HepG2 (cell line): ENCODE measurements around the gene CTNNBIP1. TPM values are rescaled to one million over a fixed set of nuclear protein-coding genes. Genes with fewer than 3 reads are reported as not detected.

Experiments
- ASH2L ChIP-seq: fragments of 300-600, 200-600 bp; sonication (generic); IDR thresholded peaks from 2 replicates; pipeline ENCODE4 v1.7.0; 2017; ENCODE audit warnings: low read depth, mild to moderate bottlenecking, moderate library complexity, mixed read lengths, low read length; ENCODE audit not compliant: insufficient read length
- BRCA1 ChIP-seq: sonication (generic); formaldehyde crosslinking; IDR thresholded peaks from 2 replicates; pipeline ENCODE4 v1.4.0; 2020; ENCODE audit warnings: missing genetic modification reagents
- CREB1 ChIP-seq, 2 experiments: fragments of 450-650 bp in 1 of 2; IDR thresholded peaks; 2 replicates each; pipeline ENCODE4 v1.6.1; 2016 to 2017; ENCODE audit warnings: control low read depth in 1 of 2, mild to moderate bottlenecking in 1 of 2, missing compliant biosample characterization in 1 of 2, missing genetic modification characterization in 1 of 2
- FOXK2 ChIP-seq: fragments of 450-650 bp; IDR thresholded peaks from 2 replicates; pipeline ENCODE4 v1.6.1; 2016
- HOMEZ ChIP-seq: IDR thresholded peaks from 2 replicates; pipeline ENCODE4 v1.6.1; 2016; ENCODE audit warnings: low read depth
- HOXA9 ChIP-seq: sonication (generic); formaldehyde crosslinking; IDR thresholded peaks from 2 replicates; pipeline ENCODE4 v1.8.1; 2022; ENCODE audit warnings: missing genetic modification reagents, mild to moderate bottlenecking, moderate library complexity, borderline replicate concordance
- ISL2 ChIP-seq: sonication (generic); formaldehyde crosslinking; IDR thresholded peaks from 2 replicates; pipeline ENCODE4 v1.5.0; 2020; ENCODE audit warnings: missing genetic modification reagents
- KLF6 ChIP-seq: IDR thresholded peaks from 2 replicates; pipeline ENCODE4 v1.8.0; 2016; ENCODE audit warnings: missing biosample characterization, missing genetic modification reagents
- MXD3 ChIP-seq: IDR thresholded peaks from 2 replicates; pipeline ENCODE4 v1.6.1; 2016; ENCODE audit warnings: mild to moderate bottlenecking, missing biosample characterization, missing genetic modification reagents
- NR3C1 ChIP-seq: sonication (generic); formaldehyde crosslinking; IDR thresholded peaks from 2 replicates; pipeline ENCODE4 v1.4.0; 2020; ENCODE audit warnings: missing genetic modification reagents
- RNF2 ChIP-seq: fragments of 450-650 bp; conservative IDR thresholded peaks from 2 replicates; pipeline ENCODE4 v1.6.1; 2016; ENCODE audit warnings: low read depth
- SALL2 ChIP-seq: sonication (generic); formaldehyde crosslinking; IDR thresholded peaks from 2 replicates; pipeline ENCODE4 v1.8.1; 2023; ENCODE audit warnings: mild to moderate bottlenecking, missing genetic modification reagents, inconsistent platforms
- SP5 ChIP-seq: IDR thresholded peaks from 2 replicates; pipeline ENCODE4 v1.6.1; 2016; ENCODE audit warnings: low read depth, borderline replicate concordance
- THYN1 ChIP-seq: sonication (generic); formaldehyde crosslinking; IDR thresholded peaks from 2 replicates; pipeline ENCODE4 v1.8.1; 2023; ENCODE audit warnings: low read depth, mild to moderate bottlenecking, moderate library complexity, missing genetic modification reagents, borderline replicate concordance
- TMF1 ChIP-seq: sonication (generic); formaldehyde crosslinking; IDR thresholded peaks from 2 replicates; pipeline ENCODE4 v1.8.1; 2022; ENCODE audit warnings: low read depth, missing genetic modification reagents
- YEATS2 ChIP-seq: sonication (generic); formaldehyde crosslinking; IDR thresholded peaks from 2 replicates; pipeline ENCODE4 v1.4.0; 2020; ENCODE audit warnings: missing genetic modification reagents, borderline replicate concordance
- ZKSCAN5 ChIP-seq: sonication (generic); formaldehyde crosslinking; IDR thresholded peaks from 2 replicates; pipeline ENCODE4 v1.5.1; 2020; ENCODE audit warnings: mild to moderate bottlenecking, missing genetic modification reagents
- polyA plus RNA-seq, 8 experiments: library from polyadenylated mRNA; depleted of rRNA in 3 of 8; stranded (reverse) in 7 of 8; unstranded in 1 of 8; fragments of >200 nt; fragmentation: Illumina TruSeq in 4 of 8; extraction: Trizol in 4 of 8; gene quantifications; 2 replicates each; pipeline versions ENCODE4 v1.2.1 to v1.2.3, GENCODE V29; 2011 to 2016; ENCODE audit warnings: low read depth in 4 of 8, missing spikeins in 1 of 8, mixed read lengths in 1 of 8; ENCODE audit not compliant: insufficient read depth in 1 of 8
- total RNA-seq, 5 experiments: library from RNA; depleted of rRNA; stranded (reverse); fragments of >200 nt; fragmentation: Illumina TruSeq; extraction: Trizol; gene quantifications; 2 replicates each; pipeline ENCODE4 v1.2.3, GENCODE V29; 2016; ENCODE audit warnings: low read depth in 1 of 5
- TF ChIP-seq, protein P1 (sequence below): sonication (generic); formaldehyde crosslinking; IDR thresholded peaks from 2 replicates; pipeline ENCODE4 v1.5.1; 2020; ENCODE audit warnings: missing genetic modification reagents, mild to moderate bottlenecking, borderline replicate concordance
- TF ChIP-seq, protein P2 (sequence below): sonication (generic); formaldehyde crosslinking; IDR thresholded peaks from 2 replicates; pipeline ENCODE4 v1.5.0; 2020; ENCODE audit warnings: missing genetic modification reagents, mild to moderate bottlenecking, borderline replicate concordance

The CTNNBIP1 gene
- total and polyA plus RNA-seq, 2 of the 13 experiments (the other 11 are each of a cell fraction or from before 2014, with no cell fraction given): 71.7 to 83.0 TPM

DNA sequence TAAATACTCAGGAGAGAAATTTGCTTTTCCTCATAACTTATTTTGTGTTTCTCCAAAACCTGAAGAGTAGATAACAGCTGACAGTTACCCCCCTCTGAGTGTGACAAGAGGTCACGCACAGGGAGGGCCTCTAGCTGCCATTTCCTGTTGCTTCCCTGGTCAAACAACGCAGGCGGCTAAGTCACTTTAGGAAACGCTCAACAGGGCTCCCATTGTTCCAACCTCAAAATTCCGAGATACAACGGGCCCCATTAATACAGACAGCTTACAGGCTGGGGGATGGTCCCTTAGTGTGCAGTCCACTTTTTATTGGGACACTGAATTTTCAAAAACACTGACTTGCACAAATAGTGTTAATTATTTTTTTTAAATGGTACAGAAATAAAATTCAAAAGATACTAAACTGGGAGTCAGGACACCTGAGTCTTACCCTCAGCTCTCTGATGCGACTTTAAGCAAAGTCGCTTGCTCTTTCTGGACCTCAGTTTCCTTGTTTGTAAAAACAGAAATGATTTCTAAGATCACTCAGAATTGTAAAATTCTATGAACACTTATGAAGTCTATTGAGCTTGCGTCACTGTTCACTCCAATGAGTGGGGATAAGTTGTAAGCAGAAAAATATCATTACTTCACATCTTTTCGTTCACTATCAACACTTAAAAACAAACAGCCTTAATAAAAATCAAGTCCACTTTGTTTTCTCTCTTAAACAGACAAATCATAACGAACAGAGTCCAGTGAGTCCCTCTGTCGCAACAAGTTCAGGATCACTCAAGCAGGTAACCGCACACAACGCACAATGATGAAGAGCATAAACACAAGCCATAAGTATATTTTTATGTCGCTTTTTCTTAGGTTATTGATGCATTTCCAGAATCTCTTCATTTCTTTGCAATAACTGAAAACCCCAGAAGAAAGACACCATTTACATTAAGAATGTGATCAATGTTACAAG is 19.6 kb upstream of the CTNNBIP1 start (continued):
- TF ChIP-seq ASH2L (peak; percentile 93), CREB1 (IDR thresholded peaks at IDR 0.05) (no peak), CREB1 (CRISPR knock-in tag; IDR thresholded peaks at IDR 0.05) (peak; percentile 76), NR3C1 (no peak), TMF1 (CRISPR knock-in tag) (no peak), YEATS2 (CRISPR knock-in tag) (peak; percentile 44; the same call in 1 of the 2 replicates), KLF6 (CRISPR knock-in tag) (no peak), ISL2 (CRISPR knock-in tag) (peak; percentile 92), MXD3 (no peak), ZKSCAN5 (CRISPR knock-in tag) (no peak), HOMEZ (CRISPR knock-in tag) (peak; percentile 51; the same call in 1 of the 2 replicates), THYN1 (CRISPR knock-in tag) (0 out of 2 replicates have a peak, but pooled peaks have one; percentile 16), SP5 (peak; percentile 87), FOXK2 (no peak), SALL2 (CRISPR knock-in tag) (no peak), RNF2 (no peak), HOXA9 (CRISPR knock-in tag) (no peak), BRCA1 (CRISPR knock-in tag) (0 out of 2 replicates have a peak, but pooled peaks have one; percentile 70)
- TF ChIP-seq, protein P1, sequence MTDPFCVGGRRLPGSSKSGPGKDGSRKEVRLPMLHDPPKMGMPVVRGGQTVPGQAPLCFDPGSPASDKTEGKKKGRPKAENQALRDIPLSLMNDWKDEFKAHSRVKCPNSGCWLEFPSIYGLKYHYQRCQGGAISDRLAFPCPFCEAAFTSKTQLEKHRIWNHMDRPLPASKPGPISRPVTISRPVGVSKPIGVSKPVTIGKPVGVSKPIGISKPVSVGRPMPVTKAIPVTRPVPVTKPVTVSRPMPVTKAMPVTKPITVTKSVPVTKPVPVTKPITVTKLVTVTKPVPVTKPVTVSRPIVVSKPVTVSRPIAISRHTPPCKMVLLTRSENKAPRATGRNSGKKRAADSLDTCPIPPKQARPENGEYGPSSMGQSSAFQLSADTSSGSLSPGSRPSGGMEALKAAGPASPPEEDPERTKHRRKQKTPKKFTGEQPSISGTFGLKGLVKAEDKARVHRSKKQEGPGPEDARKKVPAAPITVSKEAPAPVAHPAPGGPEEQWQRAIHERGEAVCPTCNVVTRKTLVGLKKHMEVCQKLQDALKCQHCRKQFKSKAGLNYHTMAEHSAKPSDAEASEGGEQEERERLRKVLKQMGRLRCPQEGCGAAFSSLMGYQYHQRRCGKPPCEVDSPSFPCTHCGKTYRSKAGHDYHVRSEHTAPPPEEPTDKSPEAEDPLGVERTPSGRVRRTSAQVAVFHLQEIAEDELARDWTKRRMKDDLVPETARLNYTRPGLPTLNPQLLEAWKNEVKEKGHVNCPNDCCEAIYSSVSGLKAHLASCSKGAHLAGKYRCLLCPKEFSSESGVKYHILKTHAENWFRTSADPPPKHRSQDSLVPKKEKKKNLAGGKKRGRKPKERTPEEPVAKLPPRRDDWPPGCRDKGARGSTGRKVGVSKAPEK (CRISPR knock-in tag): no peak
- TF ChIP-seq, protein P2, sequence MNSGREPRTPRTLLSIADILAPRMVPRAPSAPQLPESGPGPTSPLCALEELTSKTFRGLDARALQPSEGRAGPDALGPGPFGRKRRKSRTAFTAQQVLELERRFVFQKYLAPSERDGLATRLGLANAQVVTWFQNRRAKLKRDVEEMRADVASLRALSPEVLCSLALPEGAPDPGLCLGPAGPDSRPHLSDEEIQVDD (CRISPR knock-in tag): no peak
